ENCODE results near the gene PKNOX2.

GRCh38 chr11:125173027-125173426, 8.5 kb downstream of the PKNOX2 start:
- TF ChIP-seq CTCF (IDR thresholded peaks at IDR 0.05; ENCODE audit: low read depth, low read length) (no peak), EZH2phosphoT487 (IDR thresholded peaks at IDR 0.05; ENCODE audit: low read depth) (no peak)
